Airway epithelial cell (primary cell): ENCODE measurements around the gene BRAP. TPM values are rescaled to one million over a fixed set of nuclear protein-coding genes. Genes with fewer than 3 reads are reported as not detected.

Source experiments
- total RNA-seq: library from RNA; depleted of rRNA; stranded (reverse); fragments of >200 nt; gene quantifications from 2 replicates; pipeline ENCODE4 v1.2.3, GENCODE V29; 2015

Gene BRAP
- 11.1 and 13.3 TPM in 2 replicates for total RNA-seq

GRCh38 chr12:111685811-111686573 lies at the start of gene BRAP, which contains the start of gene ACAD10:
Gene BRAP (minus strand): TSS chr12:111685956. CDS start chr12:111685792, 164 bp downstream.
Gene ACAD10 (plus strand): TSS chr12:111686053. CDS start chr12:111692710, 6,657 bp downstream.

GRCh38 chr12:111598637-111599452 lies 86.9 kb downstream of the BRAP start, which contains the start of gene ATXN2:
Gene ATXN2 (minus strand): TSS chr12:111599315. CDS start chr12:111599034, 281 bp downstream.

Other genes with a start within 250 kb of the BRAP start
- 9.6 and 16.9 TPM in 2 replicates for gene ATXN2, start 86.6 kb downstream of the BRAP start, total RNA-seq
- 10.8 and 14.8 TPM in 2 replicates for gene ACAD10, start 97 bp upstream of the BRAP start, total RNA-seq
- 30.5 and 31.1 TPM in 2 replicates for gene ALDH2, start 81.0 kb upstream of the BRAP start, total RNA-seq
- 37.0 and 70.1 TPM in 2 replicates for gene MAPKAPK5, start 156.3 kb upstream of the BRAP start, total RNA-seq